ENCODE data around the gene FAM13A. TPM values are rescaled to one million over a fixed set of nuclear protein-coding genes. Genes with fewer than 3 reads are reported as not detected.

FAM13A gene
- total and polyA plus RNA-seq, 7 donors = 3.8 to 76.0 (median 15.2) TPM

GRCh38 chr4:88820698-88821415 lies 236.1 kb downstream of the FAM13A start:
- H3K27me3 ChIP-seq (ENCODE audit: insufficient read depth in 3 of 3, low read length in 2 of 3) = no peaks in the 10 kb centered on the region
- peak overlapping the region; percentile 77 for H3K4me3 ChIP-seq
- 75 to 81% (median 78%) methylated on average over 10 of the region's 10 CpGs for WGBS, 3 donors
- DNase-seq (no peak), ATAC-seq (no peak)
- H3K4me1 ChIP-seq = peaks cover 34% of the 10 kb centered on the region
- H3K36me3 ChIP-seq (ENCODE audit: insufficient read depth in 1 of 2, low read depth in 1 of 2) = no peaks in the 10 kb centered on the region
- TF ChIP-seq CTCF (IDR thresholded peaks at IDR 0.05) = no peak
- intact Hi-C loops (cut with DNase I) = loop anchor here (2.0 to 10.0 kb wide), 4 partner anchors 86 to 294 kb away; partner anchors contain the start of gene TIGD2 (in 2 of the 2)
- peak overlapping the region; percentile 24 for H3K27ac ChIP-seq
- no peaks in the 10 kb centered on the region for H3K9me3 ChIP-seq

GRCh38 chr4:88819818-88820697 lies 236.9 kb downstream of the FAM13A start:
- peaks cover 36% of the 10 kb centered on the region for H3K4me1 ChIP-seq
- ATAC-seq (no peak), DNase-seq (no peak)
- H3K27me3 ChIP-seq (ENCODE audit: insufficient read depth in 3 of 3, low read length in 2 of 3) = no peaks in the 10 kb centered on the region
- intact Hi-C loops (cut with DNase I) = loop anchor here (2.0 to 10.0 kb wide), 4 partner anchors 87 to 295 kb away; partner anchors contain the start of gene TIGD2 (in 2 of the 2)
- H3K27ac ChIP-seq = peak overlapping the region; percentile 24
- peak overlapping the region; percentile 77 for H3K4me3 ChIP-seq
- no peaks in the 10 kb centered on the region for H3K9me3 ChIP-seq
- TF ChIP-seq CTCF (IDR thresholded peaks at IDR 0.05) = no peak
- no peaks in the 10 kb centered on the region for H3K36me3 ChIP-seq (ENCODE audit: insufficient read depth in 1 of 2, low read depth in 1 of 2)
- WGBS, 3 donors = 51 to 57% (median 52%) methylated on average over 5 of the region's 5 CpGs

GRCh38 chr4:88818631-88819470 lies 238.1 kb downstream of the FAM13A start:
- Histone ChIP-seq H3K27ac (no peak overlapping the region), H3K4me1 (peaks cover 44% of the 10 kb centered on the region), H3K36me3 (ENCODE audit: insufficient read depth in 1 of 2, low read depth in 1 of 2) (no peaks in the 10 kb centered on the region), H3K9me3 (no peaks in the 10 kb centered on the region), H3K4me3 (peak overlapping the region; percentile 77), H3K27me3 (ENCODE audit: insufficient read depth in 3 of 3, low read length in 2 of 3) (no peaks in the 10 kb centered on the region)
- ATAC-seq (peak; percentile 17 to 65 (median 58)), DNase-seq (peak; percentile 18 to 52)
- 26 to 39% (median 33%) methylated on average over 5 of the region's 5 CpGs for WGBS, 3 donors
- intact Hi-C loops (cut with DNase I) = loop anchor here in 1 of 2 donors (1.0 kb wide), 1 partner anchor 205 kb away; no protein-coding TSS in a partner anchor
- TF ChIP-seq CTCF (IDR thresholded peaks at IDR 0.05) = peak; percentile 78

- Histone ChIP-seq H3K36me3 (ENCODE audit: insufficient read depth in 1 of 2, low read depth in 1 of 2) (no peaks in the 10 kb centered on the region), H3K4me1 (peaks cover 53% of the 10 kb centered on the region), H3K9me3 (no peaks in the 10 kb centered on the region), H3K27me3 (ENCODE audit: insufficient read depth in 3 of 3, low read length in 2 of 3) (no peaks in the 10 kb centered on the region), H3K27ac (no peak overlapping the region), H3K4me3 (no peak overlapping the region)
- TF ChIP-seq CTCF (IDR thresholded peaks at IDR 0.05) = no peak
- DNase-seq = no peak
- ATAC-seq = no peak
- intact Hi-C loops (cut with DNase I) = loop anchor here in 1 of 2 donors (1.0 kb wide), 1 partner anchor 207 kb away; no protein-coding TSS in a partner anchor
- 93 to 94% (median 93%) methylated on average over 2 of the region's 2 CpGs for WGBS, 3 donors
These were observed 239.2 kb downstream of the FAM13A start for GRCh38 chr4:88817740-88818139.
